C4-2B (cell line): ENCODE measurements around the gene ADARB2.

Source experiments
- ZFX ChIP-seq: fragments of 450-650 bp; IDR thresholded peaks from 2 replicates; pipeline ENCODE4 v1.6.1; 2017
- TF ChIP-seq, protein P1 (sequence below): fragments of 450-650 bp; conservative IDR thresholded peaks from 2 replicates; pipeline ENCODE4 v1.5.1; 2017; ENCODE audit warnings: mild to moderate bottlenecking

DNA sequence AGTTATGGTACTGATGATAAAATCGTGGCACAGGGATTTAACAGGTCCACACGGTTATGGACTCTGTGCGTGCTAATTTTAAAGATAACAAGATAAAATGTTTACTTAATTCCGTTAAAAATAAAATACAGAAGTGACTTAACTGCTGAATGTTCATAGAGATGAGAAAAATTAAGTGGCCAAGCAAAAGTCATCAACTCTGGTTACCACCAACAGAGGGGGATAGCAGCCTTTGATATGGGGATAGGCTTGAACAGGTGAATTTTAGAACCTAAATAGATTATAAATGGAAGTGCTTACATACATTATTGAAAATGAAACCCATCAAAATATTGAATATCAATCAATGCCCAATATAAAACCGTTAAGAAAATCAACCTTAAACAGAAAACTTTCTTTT, 436.2 kb downstream of the ADARB2 start:
- TF ChIP-seq, protein P1, sequence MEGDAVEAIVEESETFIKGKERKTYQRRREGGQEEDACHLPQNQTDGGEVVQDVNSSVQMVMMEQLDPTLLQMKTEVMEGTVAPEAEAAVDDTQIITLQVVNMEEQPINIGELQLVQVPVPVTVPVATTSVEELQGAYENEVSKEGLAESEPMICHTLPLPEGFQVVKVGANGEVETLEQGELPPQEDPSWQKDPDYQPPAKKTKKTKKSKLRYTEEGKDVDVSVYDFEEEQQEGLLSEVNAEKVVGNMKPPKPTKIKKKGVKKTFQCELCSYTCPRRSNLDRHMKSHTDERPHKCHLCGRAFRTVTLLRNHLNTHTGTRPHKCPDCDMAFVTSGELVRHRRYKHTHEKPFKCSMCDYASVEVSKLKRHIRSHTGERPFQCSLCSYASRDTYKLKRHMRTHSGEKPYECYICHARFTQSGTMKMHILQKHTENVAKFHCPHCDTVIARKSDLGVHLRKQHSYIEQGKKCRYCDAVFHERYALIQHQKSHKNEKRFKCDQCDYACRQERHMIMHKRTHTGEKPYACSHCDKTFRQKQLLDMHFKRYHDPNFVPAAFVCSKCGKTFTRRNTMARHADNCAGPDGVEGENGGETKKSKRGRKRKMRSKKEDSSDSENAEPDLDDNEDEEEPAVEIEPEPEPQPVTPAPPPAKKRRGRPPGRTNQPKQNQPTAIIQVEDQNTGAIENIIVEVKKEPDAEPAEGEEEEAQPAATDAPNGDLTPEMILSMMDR: peak; percentile 43
- no peak for TF ChIP-seq ZFX
